ENCODE results near the gene OR2T27. TPM values are rescaled to one million over a fixed set of nuclear protein-coding genes. Genes with fewer than 3 reads are reported as not detected.
"Not testable (repeated sequence)": the region's sequence is repeated elsewhere in the genome, so short reads cannot be mapped to it uniquely, and the experiment has no call there.

Gene OR2T27
- total and polyA plus RNA-seq, 8 donors: not detected

GRCh38 chr1:248670003-248670402 lies 14.7 kb upstream of the OR2T27 start:
- intact Hi-C loops (cut with DNase I; ENCODE audit: low total_unique reads): no loop called here
- no peaks in the 10 kb centered on the region for H3K4me1 ChIP-seq

DNA sequence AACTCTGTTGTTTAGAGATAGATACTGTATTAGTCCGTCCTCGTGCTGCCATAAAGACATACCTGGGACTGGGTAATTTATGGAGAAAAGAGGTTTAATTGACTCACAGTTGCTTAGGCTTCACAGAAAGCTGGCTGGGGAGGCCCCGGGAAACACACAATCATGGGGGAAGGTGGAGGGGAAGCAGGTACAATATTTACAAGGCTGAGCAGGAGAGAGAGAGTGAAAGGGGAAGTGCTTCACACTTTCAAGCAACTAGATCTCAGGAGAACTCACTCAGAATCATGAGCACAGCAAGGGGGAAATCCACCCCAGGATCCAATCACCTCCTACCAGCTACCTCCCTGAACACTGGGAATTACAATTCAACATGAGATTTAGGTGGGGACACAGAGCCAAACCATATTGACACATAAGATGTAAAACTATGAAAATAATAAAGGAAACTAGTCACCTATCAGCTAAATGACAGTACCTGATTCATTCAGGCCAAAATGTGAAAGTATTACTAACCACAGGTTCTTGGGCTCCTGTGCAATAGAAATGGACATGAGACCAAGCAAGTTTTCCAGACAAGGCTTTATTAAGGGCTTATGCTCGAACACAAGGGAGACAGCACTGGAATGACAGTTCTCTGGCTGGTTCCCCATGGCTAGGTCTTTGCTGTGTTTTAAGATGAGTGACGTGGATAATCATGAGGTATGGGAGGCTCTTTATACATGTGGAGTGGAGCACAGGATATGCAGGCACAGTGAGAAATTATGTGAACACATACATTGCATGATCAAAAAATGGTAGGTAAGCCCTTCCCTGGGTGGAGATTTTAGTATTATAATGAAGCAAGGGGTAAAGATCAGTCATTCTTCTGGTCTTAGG lies 8.4 kb upstream of the OR2T27 start:
- H3K27me3 ChIP-seq; H3K9me3 ChIP-seq; H3K27ac ChIP-seq; H3K4me1 ChIP-seq; H3K4me3 ChIP-seq; H3K36me3 ChIP-seq; DNase-seq; intact Hi-C loops (cut with DNase I; ENCODE audit: low total_unique reads): not testable (repeated sequence)
- 68 to 75% (median 70%) methylated on average over 5 of the region's 5 CpGs for WGBS, 5 donors

More at GRCh38 chr1:248670003-248670402, 14.7 kb upstream of the OR2T27 start:
- Histone ChIP-seq H3K27me3 (peaks cover 0 to 10% (median 0%) of the 10 kb centered on the region in 3 donors), H3K9me3 (peaks cover 0 to 16% (median 2%) of the 10 kb centered on the region in 4 donors), H3K36me3 (no peaks in the 10 kb centered on the region), H3K27ac (no peak overlapping the region), H3K4me3 (no peak overlapping the region)
- TF ChIP-seq CTCF (IDR thresholded peaks at IDR 0.05): no peak
- no peak for TF ChIP-seq POLR2A (IDR thresholded peaks at IDR 0.05)
- TF ChIP-seq POLR2AphosphoS5 (IDR thresholded peaks at IDR 0.05): no peak
- no peak for TF ChIP-seq EP300 (IDR thresholded peaks at IDR 0.05)
- DNase-seq: no peak
- 64 to 76% (median 71%) methylated on average over 1 of the region's 1 CpG for WGBS, 5 donors

DNA sequence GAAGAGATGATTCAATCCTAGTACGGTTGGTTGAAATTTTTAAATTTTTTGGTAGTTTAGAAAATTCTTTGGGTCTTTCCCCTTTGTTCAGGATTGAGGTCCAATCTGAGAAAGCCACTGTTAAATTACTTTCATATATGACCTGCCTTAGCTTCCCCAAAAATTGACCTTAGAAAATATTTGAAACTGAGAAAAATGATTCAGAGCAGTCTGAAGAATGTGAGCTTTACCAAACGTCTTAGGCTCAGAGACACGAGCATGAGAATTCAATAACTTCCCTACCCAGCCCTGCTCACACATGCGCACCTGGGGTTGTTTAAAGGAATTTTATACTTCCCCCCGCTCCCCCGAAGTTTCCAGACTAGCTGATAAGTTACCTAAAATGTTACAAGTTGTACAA lies 1.5 kb upstream of the OR2T27 start:
- H3K9me3 ChIP-seq; intact Hi-C loops (cut with DNase I; ENCODE audit: low total_unique reads); H3K4me3 ChIP-seq; H3K27ac ChIP-seq; DNase-seq; H3K4me1 ChIP-seq; H3K27me3 ChIP-seq; H3K36me3 ChIP-seq: not testable (repeated sequence)
- WGBS, 5 donors: 60 to 88% (median 86%) methylated on average over 1 to 6 of the region's 6 CpGs

GRCh38 chr1:248648770-248649536 lies 6.4 kb downstream of the OR2T27 start:
- H3K27me3 ChIP-seq; H3K4me3 ChIP-seq; H3K9me3 ChIP-seq; H3K27ac ChIP-seq; intact Hi-C loops (cut with DNase I; ENCODE audit: low total_unique reads); H3K4me1 ChIP-seq; H3K36me3 ChIP-seq; DNase-seq: not testable (repeated sequence)
- WGBS, 5 donors: no CpG with 5 or more reads among the region's 1 CpG

GRCh38 chr1:248645178-248645577 lies 10.2 kb downstream of the OR2T27 start, which contains the start of gene OR2T35:
TSS of gene OR2T35 (minus strand) at chr1:248645278. CDS start at chr1:248639258, 6,020 bp downstream.
- WGBS, 5 donors: 54 to 86% (median 56%) methylated on average over 1 to 3 of the region's 3 CpGs; no CpG with 5 or more reads in 2 of the 5 donors
- intact Hi-C loops (cut with DNase I; ENCODE audit: low total_unique reads): not testable (repeated sequence)

DNA sequence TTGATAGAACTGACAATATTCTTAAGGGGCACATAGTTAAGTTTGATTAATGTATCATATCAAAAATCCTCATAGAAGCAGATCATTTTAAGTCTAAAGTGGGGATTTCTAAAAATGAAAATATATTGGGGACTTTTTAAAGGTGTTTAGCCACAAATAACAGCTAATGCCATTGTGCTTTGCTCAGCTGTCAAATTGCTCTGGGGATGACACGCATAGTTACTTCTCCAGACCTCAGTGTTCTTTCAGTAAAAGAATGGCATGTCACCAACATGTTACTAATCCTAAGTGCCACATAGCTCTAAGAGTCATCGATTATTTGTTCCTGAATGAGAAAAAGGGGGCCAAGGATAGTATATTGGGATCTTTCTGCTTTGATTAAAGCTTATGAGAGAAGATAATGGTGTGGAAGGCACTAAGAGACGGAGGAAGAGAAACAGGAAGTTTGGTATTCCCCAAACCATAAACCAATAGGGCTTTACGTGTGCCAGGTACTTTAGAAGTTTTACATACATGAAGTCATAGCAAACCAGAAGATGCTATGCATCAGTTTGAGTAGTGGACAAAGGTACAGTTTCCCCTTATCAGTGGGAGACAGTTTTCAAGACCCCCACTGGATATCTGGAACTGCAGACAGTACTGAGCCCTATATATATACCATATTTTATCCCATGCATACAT lies 12.2 kb downstream of the OR2T27 start:
- H3K36me3 ChIP-seq; H3K27ac ChIP-seq; H3K4me3 ChIP-seq; H3K9me3 ChIP-seq; intact Hi-C loops (cut with DNase I; ENCODE audit: low total_unique reads); DNase-seq; H3K27me3 ChIP-seq; H3K4me1 ChIP-seq: not testable (repeated sequence)
- no CpG with 5 or more reads among the region's 4 CpGs for WGBS, 5 donors

More at GRCh38 chr1:248645178-248645577, 10.2 kb downstream of the OR2T27 start, which contains the start of gene OR2T35:
- H3K4me1 ChIP-seq, DNase-seq, H3K27me3 ChIP-seq, H3K9me3 ChIP-seq, H3K36me3 ChIP-seq, H3K4me3 ChIP-seq, H3K27ac ChIP-seq: not testable (repeated sequence)

DNA sequence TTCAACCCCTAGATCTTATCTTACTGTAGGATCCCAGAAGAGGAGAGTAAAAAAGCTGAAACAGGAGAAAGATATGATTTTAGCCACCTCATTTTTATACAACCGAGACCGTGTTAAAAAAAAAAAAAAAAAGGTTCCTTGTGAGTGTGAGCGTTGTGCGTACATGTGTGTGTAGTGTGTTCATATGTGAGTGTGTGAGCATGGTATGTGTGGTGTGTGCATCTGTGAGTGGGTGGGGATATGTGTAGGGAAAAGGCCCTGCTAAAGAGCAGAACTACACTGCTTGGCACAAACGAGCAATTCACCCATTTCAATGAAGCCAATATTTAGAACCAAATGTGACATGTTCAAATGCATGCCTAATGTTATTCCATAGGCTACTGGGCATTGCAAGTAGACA lies 13.7 kb downstream of the OR2T27 start:
- intact Hi-C loops (cut with DNase I; ENCODE audit: low total_unique reads): not testable (repeated sequence)

DNA sequence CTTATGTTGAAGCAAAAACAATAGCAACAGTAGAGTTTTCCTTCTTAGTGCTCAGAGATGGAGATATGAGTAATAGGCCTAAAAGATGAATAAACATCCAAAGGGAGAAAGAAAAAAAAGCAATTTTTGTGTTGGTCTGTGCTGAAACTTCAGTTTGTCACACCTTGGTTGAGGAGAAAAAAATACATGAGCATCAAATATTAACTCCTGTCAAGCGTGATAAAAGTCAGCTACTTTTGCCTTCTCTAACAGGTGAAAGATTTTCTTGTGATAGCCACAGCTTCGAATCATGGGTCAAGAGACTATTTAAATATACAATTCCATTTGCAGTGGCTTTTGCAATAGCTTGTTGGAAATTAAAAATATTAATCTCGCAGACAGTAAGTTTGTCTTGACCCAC lies 14.4 kb downstream of the OR2T27 start:
- DNase-seq; H3K27ac ChIP-seq; H3K36me3 ChIP-seq; H3K4me3 ChIP-seq; intact Hi-C loops (cut with DNase I; ENCODE audit: low total_unique reads); H3K27me3 ChIP-seq; H3K4me1 ChIP-seq; H3K9me3 ChIP-seq: not testable (repeated sequence)
- no CpG with 5 or more reads among the region's 3 CpGs for WGBS, 5 donors

More for the DNA sequence above, 13.7 kb downstream of the OR2T27 start:
- not testable (repeated sequence) for H3K27ac ChIP-seq, DNase-seq, H3K4me1 ChIP-seq, H3K9me3 ChIP-seq, H3K36me3 ChIP-seq, H3K27me3 ChIP-seq, H3K4me3 ChIP-seq
- 94 to 100% (median 95%) methylated on average over 2 to 4 of the region's 5 CpGs; no CpG with 5 or more reads in 2 of the 5 donors for WGBS, 5 donors

GRCh38 chr1:248639652-248640051 lies 15.7 kb downstream of the OR2T27 start:
- H3K4me3 ChIP-seq; H3K27ac ChIP-seq; H3K9me3 ChIP-seq; H3K4me1 ChIP-seq; intact Hi-C loops (cut with DNase I; ENCODE audit: low total_unique reads); DNase-seq; H3K36me3 ChIP-seq; H3K27me3 ChIP-seq: not testable (repeated sequence)
- WGBS, 5 donors: no CpG with 5 or more reads among the region's 5 CpGs

DNA sequence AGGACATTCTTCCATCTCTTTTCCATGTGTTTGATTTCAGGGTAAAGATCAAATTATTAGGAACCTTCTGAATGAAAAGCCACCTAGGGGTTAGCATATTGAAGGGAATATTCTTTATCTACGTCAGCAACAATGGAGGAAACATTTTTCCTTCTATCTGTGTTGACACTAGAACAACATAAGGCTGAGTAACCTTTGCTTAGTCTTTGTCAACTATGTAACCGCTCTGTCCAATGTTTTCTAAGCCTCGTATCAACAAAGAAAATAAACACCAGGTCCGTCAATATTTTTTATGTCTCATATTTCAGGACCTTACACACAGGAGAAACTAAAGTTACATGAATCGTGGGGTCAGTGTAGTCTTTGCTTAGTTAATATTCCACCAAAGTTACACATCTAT lies 18.7 kb downstream of the OR2T27 start:
- H3K36me3 ChIP-seq; DNase-seq; intact Hi-C loops (cut with DNase I; ENCODE audit: low total_unique reads); H3K4me3 ChIP-seq; H3K4me1 ChIP-seq; H3K27me3 ChIP-seq; H3K9me3 ChIP-seq; H3K27ac ChIP-seq: not testable (repeated sequence)
- WGBS, 5 donors: 19 to 41% (median 22%) methylated on average over 2 of the region's 5 CpGs

All from stomach (tissue), 9 donors.